ENCODE measurements around the gene PLCB2. TPM values are rescaled to one million over a fixed set of nuclear protein-coding genes. Genes with fewer than 3 reads are reported as not detected.

PLCB2 gene
- total and polyA plus RNA-seq, 2 experiments from 2014 or later: 9.5 to 13.8 TPM

GRCh38 chr15:40297356-40297755, 10.4 kb downstream of the PLCB2 start:
- Histone ChIP-seq H3K9me2 (ENCODE audit: insufficient read depth) (no peaks in the 10 kb centered on the region), H3K36me3 (ENCODE audit: insufficient read depth) (no peaks in the 10 kb centered on the region), H3K4me1 (ENCODE audit: insufficient read depth) (peaks cover 4% of the 10 kb centered on the region; the same call in 1 of the 2 replicates), H3K4me3 (no peak overlapping the region), H2AFZ (no peak overlapping the region), H3F3A (replicated peaks; ENCODE audit: low read depth) (no peaks in the 10 kb centered on the region), H3K4me2 (no peak overlapping the region), H3K27me3 (ENCODE audit: insufficient read depth) (peaks cover 14% of the 10 kb centered on the region), H3K79me2 (replicated peaks; ENCODE audit: insufficient read depth) (no peaks in the 10 kb centered on the region), H3K27ac (ENCODE audit: low read depth) (no peak overlapping the region), H4K20me1 (replicated peaks; ENCODE audit: insufficient read depth) (no peaks in the 10 kb centered on the region)
- Mint-ChIP-seq H3K36me3 (ENCODE audit: low read depth) (peaks cover 12% of the 10 kb centered on the region), H3K4me3 (no peak overlapping the region), H3K27ac (no peak overlapping the region), H3K4me1 (peaks cover 28% of the 10 kb centered on the region), H3K9me3 (peaks cover 15% of the 10 kb centered on the region), H3K27me3 (ENCODE audit: insufficient read depth, low read depth, poor library complexity) (peaks cover 33% of the 10 kb centered on the region)
- TF ChIP-seq EZH2phosphoT487 (IDR thresholded peaks at IDR 0.05; ENCODE audit: unreplicated experiment): no peak
- TF ChIP-seq ETS1 (IDR thresholded peaks at IDR 0.05): no peak
- no peak for TF ChIP-seq CREB1 (CRISPR knock-in tag; IDR thresholded peaks at IDR 0.05; ENCODE audit: low read depth)
- no peak for TF ChIP-seq JUNB (IDR thresholded peaks at IDR 0.05; ENCODE audit: unreplicated experiment)
- TF ChIP-seq CTCF (conservative IDR thresholded peaks at IDR 0.05; ENCODE audit: low read depth in 2 of 2): no peak
- no peak for TF ChIP-seq POLR2AphosphoS5 (IDR thresholded peaks at IDR 0.05; ENCODE audit: low read depth)
- no peak for TF ChIP-seq NANOG (IDR thresholded peaks at IDR 0.05; ENCODE audit: borderline replicate concordance)
- TF ChIP-seq EZH2 (IDR thresholded peaks at IDR 0.05; ENCODE audit: low read depth, unreplicated experiment): no peak
- TF ChIP-seq STAT1 (IDR thresholded peaks at IDR 0.05; ENCODE audit: unreplicated experiment): no peak
- TF ChIP-seq ZNF114 (CRISPR knock-in tag; IDR thresholded peaks at IDR 0.05): no peak
- TF ChIP-seq ZNF331 (CRISPR knock-in tag; IDR thresholded peaks at IDR 0.05; ENCODE audit: low read depth): no peak
- no peak for TF ChIP-seq REST (IDR thresholded peaks at IDR 0.05; ENCODE audit: unreplicated experiment)
- no peak for TF ChIP-seq ZNF462 (CRISPR knock-in tag; IDR thresholded peaks at IDR 0.05)
- no peak for ATAC-seq
- no peak for DNase-seq (ENCODE audit: low spot score)

Measured in GM23338 (cell line).